ENCODE data around the gene DDX27. TPM values are rescaled to one million over a fixed set of nuclear protein-coding genes. Genes with fewer than 3 reads are reported as not detected.

The DDX27 gene
- total and polyA plus RNA-seq, 4 donors, result 16.3 to 32.3 (median 24.9) TPM

DNA sequence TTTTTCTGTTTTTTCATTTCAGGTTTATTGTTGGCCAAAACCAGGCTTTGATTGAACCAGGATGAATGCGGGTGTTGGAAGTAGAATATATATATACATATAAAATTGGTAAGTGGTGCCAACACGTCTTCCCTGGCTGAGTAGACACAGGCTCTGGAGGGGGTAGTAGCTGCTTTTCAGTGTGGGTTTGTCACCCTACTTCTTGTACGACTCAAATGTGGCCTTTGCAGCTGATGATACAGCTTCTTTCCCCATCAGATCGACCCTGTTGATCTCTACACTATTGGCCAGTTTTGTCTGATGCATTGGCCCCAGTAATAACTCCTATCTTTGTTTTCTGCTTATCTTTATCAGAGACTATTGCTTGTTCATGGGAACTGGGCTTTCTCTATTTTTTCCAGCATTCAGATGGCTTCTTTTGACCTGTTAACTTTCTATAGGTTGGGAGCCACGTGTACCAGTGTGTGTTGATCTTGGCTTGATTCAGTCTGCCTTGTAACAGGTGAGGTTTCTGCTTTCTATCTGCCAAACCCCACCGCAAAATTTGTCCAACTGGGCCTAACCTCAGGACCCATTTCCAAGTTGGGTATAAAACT is 61.3 kb downstream of the DDX27 start:
- H3K27ac ChIP-seq (ENCODE audit: low read depth in 1 of 2, low read length in 2 of 2), result no peak overlapping the region
- H3K27me3 ChIP-seq (ENCODE audit: control insufficient read depth in 1 of 2, insufficient read depth in 2 of 2, low read length in 1 of 2), result no peaks in the 10 kb centered on the region
- ATAC-seq (ENCODE audit: low FRiP score) (no peak), DNase-seq (no peak)
- WGBS, 2 donors, result 50 to 57% methylated on average over 6 of the region's 6 CpGs
- intact Hi-C loops (cut with DNase I), result no loop called here
- H3K36me3 ChIP-seq (ENCODE audit: control insufficient read depth in 1 of 2, insufficient read depth in 2 of 2, low read length in 1 of 2), result peaks cover 8 to 18% of the 10 kb centered on the region in 2 donors
- peaks cover 2% of the 10 kb centered on the region for H3K9me3 ChIP-seq (ENCODE audit: control insufficient read depth, low read length)
- peaks cover 0 to 2% of the 10 kb centered on the region in 2 donors for H3K4me1 ChIP-seq (ENCODE audit: control insufficient read depth in 1 of 2, insufficient read depth in 2 of 2, low read length in 2 of 2)
- H3K4me3 ChIP-seq (ENCODE audit: low read length in 2 of 2), result no peak overlapping the region

DNA sequence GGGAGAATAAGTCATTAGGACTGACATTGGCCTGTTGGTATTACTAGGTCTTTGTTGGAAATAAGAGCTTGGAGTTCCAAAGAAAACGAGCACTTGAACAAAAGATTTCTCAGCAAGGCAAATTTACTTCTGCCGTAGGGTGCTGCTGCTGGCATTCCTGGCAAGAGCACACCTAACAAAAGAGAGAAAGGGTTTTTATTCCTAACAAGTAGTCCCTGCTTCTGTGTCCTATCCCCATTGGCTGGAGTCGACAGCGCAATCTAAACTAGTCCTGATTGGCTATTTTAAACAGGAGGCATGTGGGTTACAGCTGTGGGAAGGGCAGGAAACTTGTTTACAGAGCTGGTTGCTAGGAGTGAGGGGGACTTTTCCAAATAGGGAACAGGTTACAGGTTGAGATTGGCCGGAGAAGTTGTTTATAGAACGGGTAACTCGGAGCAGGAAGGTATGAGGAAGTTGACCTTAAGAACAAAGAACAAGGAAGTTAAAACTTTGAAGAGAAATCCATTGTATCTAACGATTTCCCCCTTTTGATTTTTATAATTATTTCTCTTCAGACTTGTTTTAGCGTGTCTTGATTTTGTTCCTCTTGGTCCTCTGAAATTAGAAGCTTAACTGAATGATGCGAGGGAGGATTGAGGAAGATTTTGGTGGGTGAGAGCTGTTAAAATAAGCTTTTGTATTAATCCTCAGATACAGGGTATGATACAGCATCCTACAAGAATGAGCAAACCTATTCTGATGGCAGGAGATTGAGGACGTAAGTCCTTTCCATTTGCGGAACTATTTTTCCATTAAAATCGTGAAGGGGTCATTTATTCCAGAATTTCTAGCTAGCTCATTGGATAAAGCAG is 62.1 kb downstream of the DDX27 start:
- no peaks in the 10 kb centered on the region for H3K27me3 ChIP-seq (ENCODE audit: control insufficient read depth in 1 of 2, insufficient read depth in 2 of 2, low read length in 1 of 2)
- peaks cover 0 to 2% of the 10 kb centered on the region in 2 donors for H3K4me1 ChIP-seq (ENCODE audit: control insufficient read depth in 1 of 2, insufficient read depth in 2 of 2, low read length in 2 of 2)
- H3K9me3 ChIP-seq (ENCODE audit: control insufficient read depth, low read length), result peaks cover 4% of the 10 kb centered on the region
- peaks cover 10 to 26% of the 10 kb centered on the region in 2 donors for H3K36me3 ChIP-seq (ENCODE audit: control insufficient read depth in 1 of 2, insufficient read depth in 2 of 2, low read length in 1 of 2)
- intact Hi-C loops (cut with DNase I), result no loop called here
- DNase-seq, result no peak
- no peak for ATAC-seq (ENCODE audit: low FRiP score)
- H3K4me3 ChIP-seq (ENCODE audit: low read length in 2 of 2), result no peak overlapping the region
- H3K27ac ChIP-seq (ENCODE audit: low read depth in 1 of 2, low read length in 2 of 2), result no peak overlapping the region
- WGBS, 2 donors, result 76 to 78% methylated on average over 13 of the region's 13 CpGs

DNA sequence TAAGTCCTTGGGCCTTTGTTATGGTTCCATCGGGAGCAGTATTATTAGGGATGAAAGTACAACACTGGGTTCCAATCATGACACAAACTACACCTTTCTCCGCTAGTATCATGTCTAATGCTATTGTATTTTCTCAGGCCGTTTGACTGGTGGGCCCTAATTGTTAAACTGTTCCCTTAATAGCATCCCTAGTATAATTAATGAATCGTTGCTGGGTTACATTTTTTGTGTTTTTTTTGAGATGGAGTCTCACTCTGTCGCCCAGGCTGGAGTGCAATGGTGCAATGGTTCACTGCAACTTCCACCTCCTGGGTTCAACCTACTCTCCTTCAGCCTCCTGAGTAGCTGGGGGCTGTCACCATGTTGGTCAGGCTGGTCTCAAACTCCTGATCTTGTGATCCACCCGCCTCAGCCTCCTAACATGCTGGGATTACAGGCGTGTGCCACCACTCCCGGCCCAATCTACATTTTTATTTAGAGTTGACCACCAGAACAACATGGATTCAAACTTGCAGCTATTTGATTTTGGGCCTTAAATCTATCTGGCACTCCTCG is 62.8 kb downstream of the DDX27 start:
- Histone ChIP-seq H3K27me3 (ENCODE audit: control insufficient read depth in 1 of 2, insufficient read depth in 2 of 2, low read length in 1 of 2) (no peaks in the 10 kb centered on the region), H3K27ac (ENCODE audit: low read depth in 1 of 2, low read length in 2 of 2) (no peak overlapping the region), H3K4me3 (ENCODE audit: low read length in 2 of 2) (no peak overlapping the region), H3K36me3 (ENCODE audit: control insufficient read depth in 1 of 2, insufficient read depth in 2 of 2, low read length in 1 of 2) (peaks cover 17 to 27% of the 10 kb centered on the region in 2 donors), H3K4me1 (ENCODE audit: control insufficient read depth in 1 of 2, insufficient read depth in 2 of 2, low read length in 2 of 2) (peaks cover 0 to 2% of the 10 kb centered on the region in 2 donors), H3K9me3 (ENCODE audit: control insufficient read depth, low read length) (peaks cover 11% of the 10 kb centered on the region)
- 77% methylated on average over 9 of the region's 9 CpGs for WGBS, 2 donors
- DNase-seq (no peak), ATAC-seq (ENCODE audit: low FRiP score) (no peak)
- intact Hi-C loops (cut with DNase I), result no loop called here

DNA sequence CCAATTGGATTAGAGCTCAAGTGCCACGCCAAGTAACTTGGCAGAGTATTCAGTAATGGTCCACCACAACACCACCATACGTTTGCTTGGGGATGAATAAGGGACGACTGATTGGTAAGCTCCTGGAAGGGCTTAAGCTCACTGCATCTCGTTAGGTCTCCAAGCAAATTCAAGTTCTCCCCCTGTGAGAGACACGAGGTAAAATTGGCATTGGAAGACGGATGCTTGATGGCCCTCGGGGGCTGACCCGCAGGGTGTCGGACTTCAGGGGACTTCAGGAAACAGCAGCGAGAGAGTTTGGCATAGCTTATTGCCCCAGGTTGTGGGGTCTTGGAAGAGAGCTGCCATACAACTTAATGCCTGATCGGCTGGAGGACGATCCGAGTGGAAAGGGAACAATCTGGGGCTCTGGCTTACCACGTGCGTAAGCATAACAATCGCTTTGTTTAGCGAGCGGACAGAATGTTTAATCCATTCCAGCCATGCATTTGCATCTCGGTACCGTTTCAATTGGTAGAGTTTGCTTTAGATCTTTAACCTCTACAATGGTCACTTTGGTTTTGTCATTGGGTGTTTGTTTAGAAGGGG is 63.5 kb downstream of the DDX27 start:
- Histone ChIP-seq H3K27ac (ENCODE audit: low read depth in 1 of 2, low read length in 2 of 2) (no peak overlapping the region), H3K9me3 (ENCODE audit: control insufficient read depth, low read length) (peaks cover 13% of the 10 kb centered on the region), H3K4me1 (ENCODE audit: control insufficient read depth in 1 of 2, insufficient read depth in 2 of 2, low read length in 2 of 2) (peaks cover 0 to 2% of the 10 kb centered on the region in 2 donors), H3K36me3 (ENCODE audit: control insufficient read depth in 1 of 2, insufficient read depth in 2 of 2, low read length in 1 of 2) (peaks cover 21 to 27% of the 10 kb centered on the region in 2 donors), H3K27me3 (ENCODE audit: control insufficient read depth in 1 of 2, insufficient read depth in 2 of 2, low read length in 1 of 2) (no peaks in the 10 kb centered on the region), H3K4me3 (ENCODE audit: low read length in 2 of 2) (no peak overlapping the region)
- intact Hi-C loops (cut with DNase I), result no loop called here
- no peak for DNase-seq
- ATAC-seq (ENCODE audit: low FRiP score), result no peak
- 74 to 75% methylated on average over 20 of the region's 20 CpGs for WGBS, 2 donors

DNA sequence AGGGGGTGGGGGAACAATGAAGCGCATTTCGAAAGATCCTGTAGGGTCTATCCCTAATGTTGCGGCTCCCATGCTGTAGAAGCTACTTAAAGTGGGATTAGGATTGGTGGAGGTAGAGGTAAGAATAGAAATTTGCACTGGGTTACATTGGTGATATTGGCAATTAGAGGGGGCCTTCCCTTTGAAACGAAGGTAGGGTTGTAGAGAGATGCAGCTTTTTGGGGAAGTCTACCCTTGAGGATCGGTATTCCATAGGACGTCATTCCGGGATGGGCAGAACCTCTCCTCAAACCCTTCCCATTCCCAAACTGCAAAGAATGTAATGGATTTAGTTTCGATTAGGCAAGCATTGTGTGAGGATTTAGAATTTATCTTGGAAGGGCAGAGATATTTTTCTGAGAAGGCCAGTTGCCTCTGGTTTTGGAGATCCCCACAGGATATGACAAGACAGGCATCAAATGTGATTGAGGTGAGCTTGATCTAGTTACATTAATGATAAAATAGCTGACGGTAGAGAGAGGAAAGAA is 64.0 kb downstream of the DDX27 start:
- no peak overlapping the region for H3K27ac ChIP-seq (ENCODE audit: low read depth in 1 of 2, low read length in 2 of 2)
- no peak for DNase-seq
- peaks cover 13% of the 10 kb centered on the region for H3K9me3 ChIP-seq (ENCODE audit: control insufficient read depth, low read length)
- no peak for ATAC-seq (ENCODE audit: low FRiP score)
- H3K27me3 ChIP-seq (ENCODE audit: control insufficient read depth in 1 of 2, insufficient read depth in 2 of 2, low read length in 1 of 2), result no peaks in the 10 kb centered on the region
- H3K36me3 ChIP-seq (ENCODE audit: control insufficient read depth in 1 of 2, insufficient read depth in 2 of 2, low read length in 1 of 2), result peaks cover 21 to 27% of the 10 kb centered on the region in 2 donors
- WGBS, 2 donors, result 94 to 95% methylated on average over 9 of the region's 9 CpGs
- H3K4me1 ChIP-seq (ENCODE audit: control insufficient read depth in 1 of 2, insufficient read depth in 2 of 2, low read length in 2 of 2), result peaks cover 0 to 2% of the 10 kb centered on the region in 2 donors
- H3K4me3 ChIP-seq (ENCODE audit: low read length in 2 of 2), result no peak overlapping the region
- intact Hi-C loops (cut with DNase I), result no loop called here

DNA sequence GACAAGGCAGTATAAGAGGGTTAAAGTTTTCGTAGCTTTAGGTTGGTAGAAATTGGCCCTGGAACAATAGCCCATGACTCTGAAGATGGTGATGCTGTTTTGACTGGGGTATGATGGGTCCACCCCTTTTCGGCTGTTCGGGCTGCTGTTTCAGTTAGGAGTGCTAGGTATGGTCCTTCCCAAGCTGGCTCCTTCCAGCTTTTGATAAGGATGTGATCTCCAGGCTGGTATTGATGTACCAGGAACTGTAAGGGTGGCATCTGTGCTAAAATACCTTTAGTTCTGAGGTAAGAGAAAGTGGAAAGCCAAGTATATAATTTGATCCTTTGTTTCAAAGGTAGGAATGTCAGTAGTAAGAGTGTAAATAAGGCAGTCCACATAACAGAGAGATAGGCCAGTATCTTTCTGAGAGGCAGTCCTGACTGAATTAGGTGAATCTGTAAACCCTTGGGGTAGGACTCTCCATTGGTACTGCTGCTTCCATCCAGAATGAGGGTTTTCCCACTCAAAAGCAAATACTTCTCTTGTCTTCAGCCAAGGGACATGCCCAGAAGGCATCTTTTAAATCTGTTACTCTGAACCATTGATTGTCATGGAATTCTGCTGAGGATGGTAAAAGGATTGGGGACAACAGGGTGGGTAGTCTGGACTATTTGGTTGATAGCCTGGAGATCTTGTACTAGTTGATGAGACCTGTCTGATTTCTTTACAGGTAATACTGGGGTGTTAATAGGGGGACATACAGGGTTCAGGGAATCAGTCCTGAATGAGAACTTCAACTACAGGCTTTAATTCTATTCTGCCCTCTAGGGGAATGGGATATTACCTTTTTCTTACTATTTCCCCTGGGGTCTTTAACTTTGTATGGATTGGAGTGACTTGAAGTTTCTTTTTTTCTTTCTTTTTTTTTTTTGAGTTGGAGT is 64.7 kb downstream of the DDX27 start:
- Histone ChIP-seq H3K4me1 (ENCODE audit: control insufficient read depth in 1 of 2, insufficient read depth in 2 of 2, low read length in 2 of 2) (peaks cover 0 to 2% of the 10 kb centered on the region in 2 donors), H3K27me3 (ENCODE audit: control insufficient read depth in 1 of 2, insufficient read depth in 2 of 2, low read length in 1 of 2) (no peaks in the 10 kb centered on the region), H3K4me3 (ENCODE audit: low read length in 2 of 2) (no peak overlapping the region), H3K36me3 (ENCODE audit: control insufficient read depth in 1 of 2, insufficient read depth in 2 of 2, low read length in 1 of 2) (peaks cover 24 to 27% of the 10 kb centered on the region in 2 donors), H3K9me3 (ENCODE audit: control insufficient read depth, low read length) (peaks cover 14% of the 10 kb centered on the region), H3K27ac (ENCODE audit: low read depth in 1 of 2, low read length in 2 of 2) (no peak overlapping the region)
- DNase-seq (no peak), ATAC-seq (ENCODE audit: low FRiP score) (no peak)
- 94 to 97% methylated on average over 3 of the region's 3 CpGs for WGBS, 2 donors
- intact Hi-C loops (cut with DNase I), result no loop called here

DNA sequence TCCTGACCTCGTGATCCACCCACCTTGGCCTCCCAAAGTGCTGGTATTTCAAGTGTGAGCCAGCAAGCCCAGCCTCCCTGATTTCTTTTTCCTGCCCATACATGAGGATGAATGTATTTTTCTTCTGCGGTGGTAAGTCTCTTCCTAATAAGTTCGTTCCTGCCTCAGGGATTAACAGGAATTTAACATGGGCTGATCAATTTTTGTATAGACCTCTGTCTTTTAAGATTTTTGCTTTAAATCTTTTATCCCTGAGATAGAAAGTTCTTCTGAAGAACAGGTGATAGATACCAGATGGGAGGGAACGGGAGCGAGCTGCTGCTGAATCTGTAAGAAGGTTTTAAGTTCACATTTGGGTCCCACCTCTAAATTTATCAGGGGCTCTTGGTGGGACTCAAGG is 65.6 kb downstream of the DDX27 start:
- Histone ChIP-seq H3K27ac (ENCODE audit: low read depth in 1 of 2, low read length in 2 of 2) (no peak overlapping the region), H3K9me3 (ENCODE audit: control insufficient read depth, low read length) (peaks cover 14% of the 10 kb centered on the region), H3K27me3 (ENCODE audit: control insufficient read depth in 1 of 2, insufficient read depth in 2 of 2, low read length in 1 of 2) (no peaks in the 10 kb centered on the region), H3K4me1 (ENCODE audit: control insufficient read depth in 1 of 2, insufficient read depth in 2 of 2, low read length in 2 of 2) (peaks cover 0 to 2% of the 10 kb centered on the region in 2 donors), H3K4me3 (ENCODE audit: low read length in 2 of 2) (no peak overlapping the region), H3K36me3 (ENCODE audit: control insufficient read depth in 1 of 2, insufficient read depth in 2 of 2, low read length in 1 of 2) (peaks cover 27% of the 10 kb centered on the region in 2 donors)
- intact Hi-C loops (cut with DNase I), result no loop called here
- ATAC-seq (ENCODE audit: low FRiP score) (no peak), DNase-seq (no peak)
- 93 to 97% methylated on average over 5 of the region's 5 CpGs for WGBS, 2 donors

DNA sequence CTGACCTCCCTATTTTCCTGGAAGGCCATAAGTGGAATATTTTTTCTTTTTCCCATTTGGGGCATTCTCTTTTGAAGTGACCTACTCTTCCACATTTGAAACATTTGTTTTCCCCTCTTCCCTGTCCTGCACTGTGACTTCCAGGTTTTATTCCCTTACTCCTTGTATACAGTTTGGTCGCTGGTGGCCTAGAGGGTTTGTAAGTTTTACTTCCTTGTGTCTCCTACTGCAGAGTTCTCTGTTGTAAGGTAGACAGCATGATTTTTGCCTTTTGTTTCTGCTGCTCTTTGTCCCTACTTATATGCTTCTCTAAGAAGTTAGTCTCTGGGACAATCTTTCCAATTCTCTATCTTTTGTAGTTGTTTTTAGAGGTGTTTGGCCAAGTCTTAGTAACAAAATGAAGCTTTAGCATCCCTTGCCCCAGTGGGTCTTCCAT is 66.0 kb downstream of the DDX27 start:
- peaks cover 0 to 2% of the 10 kb centered on the region in 2 donors for H3K4me1 ChIP-seq (ENCODE audit: control insufficient read depth in 1 of 2, insufficient read depth in 2 of 2, low read length in 2 of 2)
- H3K9me3 ChIP-seq (ENCODE audit: control insufficient read depth, low read length), result peaks cover 14% of the 10 kb centered on the region
- peaks cover 26 to 27% of the 10 kb centered on the region in 2 donors for H3K36me3 ChIP-seq (ENCODE audit: control insufficient read depth in 1 of 2, insufficient read depth in 2 of 2, low read length in 1 of 2)
- intact Hi-C loops (cut with DNase I), result no loop called here
- no peaks in the 10 kb centered on the region for H3K27me3 ChIP-seq (ENCODE audit: control insufficient read depth in 1 of 2, insufficient read depth in 2 of 2, low read length in 1 of 2)
- WGBS, 2 donors, result 88 to 90% methylated on average over 1 of the region's 1 CpG
- DNase-seq, result no peak
- ATAC-seq (ENCODE audit: low FRiP score), result no peak
- H3K27ac ChIP-seq (ENCODE audit: low read depth in 1 of 2, low read length in 2 of 2), result no peak overlapping the region
- no peak overlapping the region for H3K4me3 ChIP-seq (ENCODE audit: low read length in 2 of 2)
